A673 (cell line): ENCODE data around the gene CORO2A. TPM values are rescaled to one million over a fixed set of nuclear protein-coding genes. Genes with fewer than 3 reads are reported as not detected.
A peak's percentile ranks its signal among the peaks of the same experiment; 100 is the strongest.

Source experiments
- BruUV-seq: library from RNA; stranded (reverse); fragments of 400-500 nt; replicated peaks from 2 replicates; lab custom pipeline; 2021; lab: Mats Ljungman, UMichigan
- CTCF ChIA-PET: fragments of 300-600 bp; sonication (Branson Sonifier 250); formaldehyde crosslinking; loops from one replicate; lab custom pipeline; 2022; ENCODE audit warnings: antibody characterized with exemption; lab: Charles Lee
- POLR2A ChIA-PET: fragments of 300-600 bp; sonication (Branson Sonifier 250); formaldehyde crosslinking; loops from one replicate; lab custom pipeline; 2022; ENCODE audit warnings: antibody characterized with exemption; ENCODE audit not compliant: low non-redundant PET; lab: Charles Lee
- DNase-seq: peaks from one replicate; pipeline ENCODE4 v3.0.0-alpha.2; 2015; ENCODE audit warnings: low spot score
- H3K27ac ChIP-seq: fragments of 200-600 bp; sonication (generic); 2 replicates; pipeline ENCODE4 v1.5.1; 2016; ENCODE audit warnings: mixed run types, low read depth, mild to moderate bottlenecking, mixed read lengths, antibody characterized with exemption, low read length; ENCODE audit not compliant: poor library complexity, severe bottlenecking
- H3K27me3 ChIP-seq: fragments of 200-600 bp; sonication (generic); replicated peaks from 2 replicates; pipeline ENCODE4 v1.6.1; 2017; ENCODE audit warnings: mixed run types, low read depth, mild to moderate bottlenecking, mixed read lengths, antibody characterized with exemption, low read length; ENCODE audit not compliant: insufficient read depth, poor library complexity
- H3K36me3 ChIP-seq: fragments of 200-600 bp; sonication (generic); 2 replicates; pipeline ENCODE4 v1.6.1; 2016; ENCODE audit warnings: mixed run types, mild to moderate bottlenecking, mixed read lengths, antibody characterized with exemption, low read length; ENCODE audit not compliant: insufficient read depth, poor library complexity, severe bottlenecking
- H3K4me1 ChIP-seq: fragments of 200-600 bp; sonication (generic); 2 replicates; pipeline ENCODE4 v1.6.1; 2017; ENCODE audit warnings: mixed run types, mild to moderate bottlenecking, mixed read lengths, antibody characterized with exemption, low read length; ENCODE audit not compliant: insufficient read depth, poor library complexity, severe bottlenecking
- H3K4me3 ChIP-seq: fragments of 200-600 bp; sonication (generic); 2 replicates; pipeline ENCODE4 v1.5.1; 2016; ENCODE audit warnings: low read depth, mixed run types, mild to moderate bottlenecking, mixed read lengths, low read length; ENCODE audit not compliant: poor library complexity, severe bottlenecking
- H3K9me3 ChIP-seq: fragments of 200-600 bp; sonication (generic); 2 replicates; pipeline ENCODE4 v1.6.1; 2016; ENCODE audit warnings: mixed run types, low read depth, mild to moderate bottlenecking, mixed read lengths, antibody characterized with exemption, low read length; ENCODE audit not compliant: poor library complexity, severe bottlenecking
- EZH2 ChIP-seq: fragments of 200-600 bp; sonication (generic); IDR thresholded peaks from 2 replicates; pipeline ENCODE4 v1.6.1; 2017; ENCODE audit warnings: borderline replicate concordance, low read depth, mild to moderate bottlenecking, mixed read lengths, antibody characterized with exemption, low read length; ENCODE audit not compliant: poor library complexity, severe bottlenecking
- intact Hi-C: fragments of 100-400 bp; cut with micrococcal nuclease; formaldehyde crosslinking; loops from one replicate; pipeline ENCODE4 v1.10.0; 2022; ENCODE audit not compliant: unreplicated experiment
- total RNA-seq: library from RNA; stranded (reverse); gene quantifications from 2 replicates; pipeline ENCODE4 v1.2.3, GENCODE V29; 2021
- TF ChIP-seq, protein P1 (sequence below): fragments of 300-800, 200-600 bp; sonication (generic); conservative IDR thresholded peaks from 2 replicates; pipeline ENCODE4 v1.5.1; 2017; ENCODE audit warnings: low read depth, mild to moderate bottlenecking, antibody characterized with exemption, low read length, moderate library complexity, mixed read lengths

The CORO2A gene
- total RNA-seq, 1 experiment from 2014 or later, result 0.52 TPM

DNA sequence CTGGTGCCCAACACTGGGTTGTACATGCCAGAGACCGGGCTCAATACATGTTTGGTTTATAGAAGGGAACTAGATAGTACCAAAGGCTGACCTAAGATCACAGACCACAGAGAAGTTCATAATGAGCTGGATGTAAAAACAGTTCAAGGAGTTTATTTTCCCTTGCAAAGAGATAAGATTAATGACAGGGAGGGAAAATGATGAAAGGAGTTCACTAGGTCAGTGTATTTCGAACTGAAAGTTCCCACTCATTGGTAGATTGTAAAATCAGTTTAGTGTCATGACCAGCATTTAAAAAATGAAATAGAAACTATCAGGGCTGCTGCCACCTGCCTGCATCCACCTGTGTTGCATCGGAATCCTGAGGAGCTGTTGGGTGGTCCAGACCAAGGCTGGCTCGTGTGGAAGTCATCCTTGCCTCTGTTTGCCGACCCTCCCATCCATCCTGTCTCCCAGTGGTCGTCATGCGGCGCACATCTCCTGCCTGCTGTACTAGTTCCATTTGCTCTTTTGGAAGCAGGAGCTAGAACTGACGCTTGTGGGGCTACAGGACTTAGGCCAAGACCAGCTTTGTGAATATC lies 41.9 kb upstream of the CORO2A start:
- DNase-seq, result no peak
- intact Hi-C loops, result no loop called here

DNA sequence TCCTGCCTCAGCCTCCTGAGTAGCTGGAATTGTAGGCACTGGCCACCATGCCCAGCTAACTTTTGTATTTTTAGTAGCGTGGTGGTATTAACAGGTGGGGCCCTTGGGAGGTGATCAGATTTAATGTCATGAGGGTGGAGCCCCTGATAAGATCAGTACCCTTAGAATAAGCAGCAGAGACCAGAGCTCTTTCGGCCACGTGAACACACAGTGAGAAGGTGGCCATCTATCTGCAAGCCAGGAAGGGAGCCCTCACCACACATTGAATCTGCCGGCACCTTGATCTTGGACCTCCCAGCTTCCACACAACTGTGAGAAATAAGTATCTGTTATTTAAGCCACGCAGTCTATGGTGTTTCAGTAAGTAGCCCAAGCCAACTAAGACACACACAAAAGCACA lies 40.5 kb upstream of the CORO2A start:
- no peak for DNase-seq
- BruUV-seq, result no TSS peak
- Histone ChIP-seq H3K9me3 (no peaks in the 10 kb centered on the region), H3K27ac (no peak overlapping the region), H3K4me1 (no peaks in the 10 kb centered on the region), H3K4me3 (no peak overlapping the region), H3K27me3 (no peaks in the 10 kb centered on the region), H3K36me3 (no peaks in the 10 kb centered on the region)
- ChIA-PET POLR2A (no interaction called here), CTCF (no interaction called here)
- intact Hi-C loops, result no loop called here
- no peak for TF ChIP-seq EZH2
- TF ChIP-seq, protein P1, sequence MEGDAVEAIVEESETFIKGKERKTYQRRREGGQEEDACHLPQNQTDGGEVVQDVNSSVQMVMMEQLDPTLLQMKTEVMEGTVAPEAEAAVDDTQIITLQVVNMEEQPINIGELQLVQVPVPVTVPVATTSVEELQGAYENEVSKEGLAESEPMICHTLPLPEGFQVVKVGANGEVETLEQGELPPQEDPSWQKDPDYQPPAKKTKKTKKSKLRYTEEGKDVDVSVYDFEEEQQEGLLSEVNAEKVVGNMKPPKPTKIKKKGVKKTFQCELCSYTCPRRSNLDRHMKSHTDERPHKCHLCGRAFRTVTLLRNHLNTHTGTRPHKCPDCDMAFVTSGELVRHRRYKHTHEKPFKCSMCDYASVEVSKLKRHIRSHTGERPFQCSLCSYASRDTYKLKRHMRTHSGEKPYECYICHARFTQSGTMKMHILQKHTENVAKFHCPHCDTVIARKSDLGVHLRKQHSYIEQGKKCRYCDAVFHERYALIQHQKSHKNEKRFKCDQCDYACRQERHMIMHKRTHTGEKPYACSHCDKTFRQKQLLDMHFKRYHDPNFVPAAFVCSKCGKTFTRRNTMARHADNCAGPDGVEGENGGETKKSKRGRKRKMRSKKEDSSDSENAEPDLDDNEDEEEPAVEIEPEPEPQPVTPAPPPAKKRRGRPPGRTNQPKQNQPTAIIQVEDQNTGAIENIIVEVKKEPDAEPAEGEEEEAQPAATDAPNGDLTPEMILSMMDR, result no peak

More for the DNA sequence above, 41.9 kb upstream of the CORO2A start:
- POLR2A ChIA-PET, result no interaction called here
- Histone ChIP-seq H3K36me3 (no peaks in the 10 kb centered on the region), H3K27ac (no peak overlapping the region), H3K27me3 (no peaks in the 10 kb centered on the region), H3K9me3 (no peaks in the 10 kb centered on the region), H3K4me1 (no peaks in the 10 kb centered on the region), H3K4me3 (no peak overlapping the region)
- no TSS peak for BruUV-seq
- TF ChIP-seq EZH2, result no peak
- TF ChIP-seq, protein P1, result no peak
- CTCF ChIA-PET, result no interaction called here

DNA sequence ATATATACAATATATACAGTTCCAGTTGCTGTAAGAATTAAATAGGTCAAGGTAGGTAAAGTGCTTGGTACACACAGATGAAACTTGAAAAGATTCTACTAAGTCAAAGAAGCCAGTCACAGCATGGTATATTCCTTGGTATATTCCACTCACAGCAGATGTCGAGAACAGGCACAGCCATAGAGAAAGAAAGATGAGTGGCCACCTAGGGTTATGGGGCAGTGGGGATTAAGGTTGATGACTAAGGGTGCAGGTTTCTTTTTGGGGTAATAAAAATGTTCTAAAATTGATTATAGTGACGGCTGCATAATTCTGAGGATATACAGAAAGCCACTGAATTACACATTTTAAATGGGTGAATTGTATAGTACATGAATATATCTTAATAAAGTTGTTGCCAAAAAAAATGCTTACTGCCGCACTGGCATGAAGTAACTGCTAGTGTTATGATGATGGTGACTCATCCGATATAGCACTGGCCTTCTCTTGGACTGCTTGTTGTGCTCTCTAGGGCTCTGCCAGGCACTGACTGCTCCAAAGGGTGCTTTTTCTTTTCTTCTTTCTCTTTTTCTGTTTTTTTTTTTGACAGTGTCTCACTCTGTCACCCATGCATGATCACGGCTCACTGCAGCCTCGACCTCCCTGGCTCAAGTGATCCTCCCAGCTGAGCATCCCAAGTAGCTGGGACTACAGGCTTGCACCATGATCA lies 39.5 kb upstream of the CORO2A start:
- no peak for TF ChIP-seq EZH2
- TF ChIP-seq, protein P1, result no peak
- no TSS peak for BruUV-seq
- peak; percentile 41 for DNase-seq
- no peaks in the 10 kb centered on the region for H3K9me3 ChIP-seq
- H3K27ac ChIP-seq, result no peak overlapping the region
- no peaks in the 10 kb centered on the region for H3K27me3 ChIP-seq
- no peaks in the 10 kb centered on the region for H3K36me3 ChIP-seq
- ChIA-PET POLR2A (interaction anchor here (0.6 kb wide), 1 partner anchor 78 kb away, joined by 7 read pairs; no protein-coding TSS in a partner anchor), CTCF (no interaction called here)
- no peak overlapping the region for H3K4me3 ChIP-seq
- intact Hi-C loops, result no loop called here
- no peaks in the 10 kb centered on the region for H3K4me1 ChIP-seq
